ENCODE measurements around the gene PCDH9.
"Not testable (repeated sequence)": the region's sequence is repeated elsewhere in the genome, so short reads cannot be mapped to it uniquely, and the experiment has no call there.

The PCDH9 gene

GRCh38 chr13:66312312-66313087 lies 917.6 kb downstream of the PCDH9 start:
- DNase-seq: peak; percentile 75

GRCh38 chr13:66305961-66306617 lies 924.0 kb downstream of the PCDH9 start:
- no peak for DNase-seq

GRCh38 chr13:66301482-66301881 lies 928.7 kb downstream of the PCDH9 start:
- no peak for DNase-seq

- no peak for DNase-seq
Measured at GRCh38 chr13:66301006-66301405, 929.1 kb downstream of the PCDH9 start.

DNA sequence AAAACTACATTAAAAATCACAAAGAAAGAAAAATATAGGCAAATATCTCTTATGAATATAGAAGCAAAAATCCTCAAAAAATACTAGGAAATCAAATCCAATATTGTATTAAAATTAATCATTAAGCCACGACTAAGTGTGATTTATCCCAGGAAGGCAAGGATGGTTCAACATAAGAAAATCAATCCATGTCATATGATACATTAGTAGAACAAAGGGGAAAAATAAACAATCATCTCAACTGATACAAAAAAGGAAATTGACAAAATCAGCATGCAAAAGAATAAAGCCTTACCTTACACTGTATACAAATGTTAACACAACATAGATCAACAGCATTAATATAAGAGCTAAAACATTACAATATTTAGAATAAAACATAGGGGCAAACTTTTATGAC lies 933.3 kb downstream of the PCDH9 start:
- DNase-seq: no peak

- DNase-seq: no peak
Measured at GRCh38 chr13:66296328-66296727, 933.8 kb downstream of the PCDH9 start.

DNA sequence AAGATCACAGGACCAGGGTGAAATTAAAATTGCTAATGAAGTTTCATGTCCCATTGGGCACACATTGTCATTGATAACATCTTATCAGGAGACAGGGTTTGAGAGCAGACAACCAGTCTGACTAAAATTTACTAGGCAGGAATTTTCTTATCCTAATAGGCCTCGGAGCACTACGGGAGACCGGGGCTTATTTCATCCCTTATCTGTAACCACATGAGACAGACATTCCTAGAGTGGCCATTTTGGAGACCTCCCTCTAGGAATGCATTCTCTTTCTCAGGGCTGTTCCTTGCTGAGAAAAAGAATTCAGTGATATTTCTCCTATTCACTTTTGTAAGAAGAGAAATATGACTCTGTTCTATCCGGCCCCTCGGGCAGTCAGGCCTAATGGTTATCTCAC lies 943.3 kb downstream of the PCDH9 start:
- not testable (repeated sequence) for DNase-seq

DNA sequence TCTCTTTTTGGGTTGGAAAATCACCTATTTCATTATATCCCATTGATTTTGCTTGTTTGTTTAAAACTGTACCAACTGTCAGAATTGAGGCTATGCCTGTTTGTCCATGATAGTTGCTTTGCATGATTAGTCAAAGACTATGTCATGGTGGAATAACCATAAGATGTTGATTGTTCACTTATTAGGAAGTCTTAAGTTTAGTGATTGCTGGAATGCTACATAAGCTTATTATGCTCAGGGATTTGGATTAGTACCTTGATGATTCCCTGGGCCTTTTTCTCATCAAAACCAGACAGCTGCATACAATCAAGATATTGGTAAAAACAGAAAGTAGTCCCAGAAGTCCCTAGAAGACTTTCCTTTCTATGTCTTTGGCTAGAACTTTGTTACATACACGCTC lies 954.7 kb downstream of the PCDH9 start:
- DNase-seq: no peak

DNA sequence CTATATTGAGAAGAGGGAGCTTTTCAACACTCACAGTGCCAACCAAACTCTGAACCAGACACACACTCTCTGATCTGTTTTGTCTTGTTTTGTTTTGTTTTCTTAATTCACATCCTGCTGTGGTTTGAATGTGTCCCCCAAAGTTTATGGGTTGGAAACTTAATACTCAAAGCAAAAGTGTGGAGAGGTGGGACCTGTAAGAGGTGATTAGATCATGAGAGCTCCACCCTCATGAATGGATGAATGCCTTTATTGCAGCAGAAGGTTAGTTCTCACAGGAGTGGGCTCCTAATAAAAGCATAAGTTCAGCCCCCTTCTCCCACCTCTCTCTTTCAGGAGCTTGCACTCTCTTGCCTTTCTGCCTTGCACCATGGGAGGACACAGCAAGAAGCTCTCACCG lies 957.1 kb downstream of the PCDH9 start:
- DNase-seq: no peak

DNA sequence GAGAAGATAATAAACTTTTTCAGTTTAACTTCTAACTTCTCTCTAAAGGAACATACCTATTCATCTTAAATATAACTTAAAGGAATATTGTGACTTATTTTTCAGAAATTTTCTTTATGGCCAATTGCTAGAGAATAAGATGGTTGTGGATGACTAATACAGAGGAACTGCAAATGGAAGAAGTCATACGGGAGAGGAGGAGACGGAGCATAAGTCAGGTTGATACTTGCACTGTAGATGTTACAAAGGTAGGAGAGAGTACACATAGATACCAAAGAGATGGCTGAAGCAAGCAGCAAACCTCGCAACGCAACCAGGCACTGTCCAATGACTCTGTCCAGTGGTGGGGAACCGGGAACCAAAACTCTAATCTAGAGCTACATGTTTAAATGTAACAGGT lies 963.4 kb downstream of the PCDH9 start:
- no peak for DNase-seq

- no peak for DNase-seq
Measured at GRCh38 chr13:66266348-66266747, 963.8 kb downstream of the PCDH9 start.

- no peak for DNase-seq
Measured at GRCh38 chr13:66265371-66265770, 964.8 kb downstream of the PCDH9 start.

GRCh38 chr13:66264971-66265370 lies 965.2 kb downstream of the PCDH9 start:
- DNase-seq: peak; percentile 24

DNA sequence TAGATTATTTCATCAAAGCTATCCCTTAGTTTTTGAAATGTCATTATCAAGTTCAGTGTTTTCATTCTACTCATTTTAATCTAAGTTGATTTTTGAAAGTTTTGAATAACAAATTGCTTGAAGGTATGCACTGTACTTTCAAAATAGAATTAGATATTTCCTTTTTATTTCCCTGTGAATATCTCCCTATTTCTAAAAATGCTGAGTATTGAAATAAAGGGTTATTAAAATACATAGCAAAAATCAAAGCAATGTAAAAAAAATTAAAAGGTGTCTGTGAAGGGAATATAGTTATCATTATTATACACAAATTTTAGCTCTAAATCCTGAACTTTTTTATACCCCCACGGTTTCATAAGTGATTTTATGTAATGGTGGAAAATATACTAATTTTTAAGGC lies 967.8 kb downstream of the PCDH9 start:
- DNase-seq: no peak

DNA sequence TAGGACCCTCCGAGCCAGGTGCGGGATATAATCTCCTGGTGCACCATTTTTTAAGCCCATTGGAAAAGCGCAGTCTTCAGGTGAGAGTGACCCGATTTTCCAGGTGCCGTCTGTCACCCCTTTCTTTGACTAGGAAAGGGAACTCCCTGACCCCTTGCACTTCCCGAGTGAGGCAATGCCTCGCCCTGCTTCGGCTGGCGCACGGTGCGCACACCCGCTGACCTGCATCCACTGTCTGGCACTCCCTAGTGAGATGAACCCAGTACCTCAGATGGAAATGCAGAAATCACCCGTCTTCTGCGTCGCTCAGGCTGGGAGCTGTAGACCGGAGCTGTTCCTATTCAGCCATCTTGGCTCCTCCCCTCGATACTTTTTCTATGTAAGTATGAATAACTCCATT lies 970.7 kb downstream of the PCDH9 start:
- not testable (repeated sequence) for DNase-seq
